ENCODE measurements around the gene ZFAND5. TPM values are rescaled to one million over a fixed set of nuclear protein-coding genes. Genes with fewer than 3 reads are reported as not detected.
A peak's percentile ranks its signal among the peaks of the same experiment; 100 is the strongest.

Gene ZFAND5
- total and polyA plus RNA-seq, 2 experiments from 2014 or later, result 138 to 216 TPM

DNA sequence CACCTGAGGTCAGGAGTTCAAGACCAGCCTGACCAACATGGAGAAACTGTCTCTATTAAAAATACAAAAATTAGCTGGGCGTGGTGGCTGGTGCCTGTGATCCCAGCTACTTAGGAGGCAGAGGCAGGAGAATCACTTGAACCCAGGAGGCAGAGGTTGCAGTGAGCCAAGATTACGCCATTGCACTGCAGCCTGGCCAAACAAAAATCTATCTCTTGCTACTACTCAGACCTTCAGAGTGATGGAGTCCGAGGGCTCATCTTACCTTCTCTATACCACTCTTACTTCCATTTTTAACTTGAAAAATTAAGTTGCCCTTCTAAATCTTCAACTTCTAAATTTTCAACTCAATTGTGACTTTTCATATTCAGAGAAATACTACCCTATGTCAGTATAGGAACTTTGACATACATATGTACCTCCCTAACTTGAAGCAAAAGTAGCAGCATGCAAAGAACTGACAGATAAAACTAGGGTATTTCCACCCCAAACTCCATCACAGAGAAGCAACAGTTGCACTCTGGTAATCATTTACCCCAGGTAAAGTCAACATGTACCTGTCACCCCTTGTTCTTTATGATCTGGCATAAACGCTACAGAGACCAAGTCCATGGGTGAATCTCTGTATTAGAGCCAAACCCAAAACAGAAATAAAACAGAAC is 11.4 kb downstream of the ZFAND5 start:
- peaks cover 38% of the 10 kb centered on the region for H3K36me3 ChIP-seq (ENCODE audit: insufficient read depth)
- H3F3A ChIP-seq (replicated peaks; ENCODE audit: low read depth), result peaks cover 24% of the 10 kb centered on the region; the same call in 1 of the 2 replicates
- no peaks in the 10 kb centered on the region for H3K27me3 ChIP-seq (ENCODE audit: insufficient read depth)
- no peak overlapping the region for H3K4me2 ChIP-seq
- Mint-ChIP-seq H3K36me3 (ENCODE audit: low read depth) (peaks cover 51% of the 10 kb centered on the region), H3K27ac (no peak overlapping the region), H3K4me1 (no peaks in the 10 kb centered on the region; the same call in 2 of the 3 replicates), H3K4me3 (no peak overlapping the region), H3K27me3 (ENCODE audit: insufficient read depth, low read depth, poor library complexity) (peaks cover 4% of the 10 kb centered on the region), H3K9me3 (no peaks in the 10 kb centered on the region; the same call in 2 of the 3 replicates)
- TF ChIP-seq STAT1 (IDR thresholded peaks at IDR 0.05; ENCODE audit: unreplicated experiment) (no peak), JUNB (IDR thresholded peaks at IDR 0.05; ENCODE audit: unreplicated experiment) (no peak), POLR2AphosphoS5 (IDR thresholded peaks at IDR 0.05; ENCODE audit: low read depth) (no peak), ZNF331 (CRISPR knock-in tag; IDR thresholded peaks at IDR 0.05; ENCODE audit: low read depth) (no peak), CREB1 (CRISPR knock-in tag; IDR thresholded peaks at IDR 0.05; ENCODE audit: low read depth) (no peak), EZH2phosphoT487 (IDR thresholded peaks at IDR 0.05; ENCODE audit: unreplicated experiment) (no peak), EZH2 (IDR thresholded peaks at IDR 0.05; ENCODE audit: low read depth, unreplicated experiment) (no peak)
- TF ChIP-seq, protein P1, sequence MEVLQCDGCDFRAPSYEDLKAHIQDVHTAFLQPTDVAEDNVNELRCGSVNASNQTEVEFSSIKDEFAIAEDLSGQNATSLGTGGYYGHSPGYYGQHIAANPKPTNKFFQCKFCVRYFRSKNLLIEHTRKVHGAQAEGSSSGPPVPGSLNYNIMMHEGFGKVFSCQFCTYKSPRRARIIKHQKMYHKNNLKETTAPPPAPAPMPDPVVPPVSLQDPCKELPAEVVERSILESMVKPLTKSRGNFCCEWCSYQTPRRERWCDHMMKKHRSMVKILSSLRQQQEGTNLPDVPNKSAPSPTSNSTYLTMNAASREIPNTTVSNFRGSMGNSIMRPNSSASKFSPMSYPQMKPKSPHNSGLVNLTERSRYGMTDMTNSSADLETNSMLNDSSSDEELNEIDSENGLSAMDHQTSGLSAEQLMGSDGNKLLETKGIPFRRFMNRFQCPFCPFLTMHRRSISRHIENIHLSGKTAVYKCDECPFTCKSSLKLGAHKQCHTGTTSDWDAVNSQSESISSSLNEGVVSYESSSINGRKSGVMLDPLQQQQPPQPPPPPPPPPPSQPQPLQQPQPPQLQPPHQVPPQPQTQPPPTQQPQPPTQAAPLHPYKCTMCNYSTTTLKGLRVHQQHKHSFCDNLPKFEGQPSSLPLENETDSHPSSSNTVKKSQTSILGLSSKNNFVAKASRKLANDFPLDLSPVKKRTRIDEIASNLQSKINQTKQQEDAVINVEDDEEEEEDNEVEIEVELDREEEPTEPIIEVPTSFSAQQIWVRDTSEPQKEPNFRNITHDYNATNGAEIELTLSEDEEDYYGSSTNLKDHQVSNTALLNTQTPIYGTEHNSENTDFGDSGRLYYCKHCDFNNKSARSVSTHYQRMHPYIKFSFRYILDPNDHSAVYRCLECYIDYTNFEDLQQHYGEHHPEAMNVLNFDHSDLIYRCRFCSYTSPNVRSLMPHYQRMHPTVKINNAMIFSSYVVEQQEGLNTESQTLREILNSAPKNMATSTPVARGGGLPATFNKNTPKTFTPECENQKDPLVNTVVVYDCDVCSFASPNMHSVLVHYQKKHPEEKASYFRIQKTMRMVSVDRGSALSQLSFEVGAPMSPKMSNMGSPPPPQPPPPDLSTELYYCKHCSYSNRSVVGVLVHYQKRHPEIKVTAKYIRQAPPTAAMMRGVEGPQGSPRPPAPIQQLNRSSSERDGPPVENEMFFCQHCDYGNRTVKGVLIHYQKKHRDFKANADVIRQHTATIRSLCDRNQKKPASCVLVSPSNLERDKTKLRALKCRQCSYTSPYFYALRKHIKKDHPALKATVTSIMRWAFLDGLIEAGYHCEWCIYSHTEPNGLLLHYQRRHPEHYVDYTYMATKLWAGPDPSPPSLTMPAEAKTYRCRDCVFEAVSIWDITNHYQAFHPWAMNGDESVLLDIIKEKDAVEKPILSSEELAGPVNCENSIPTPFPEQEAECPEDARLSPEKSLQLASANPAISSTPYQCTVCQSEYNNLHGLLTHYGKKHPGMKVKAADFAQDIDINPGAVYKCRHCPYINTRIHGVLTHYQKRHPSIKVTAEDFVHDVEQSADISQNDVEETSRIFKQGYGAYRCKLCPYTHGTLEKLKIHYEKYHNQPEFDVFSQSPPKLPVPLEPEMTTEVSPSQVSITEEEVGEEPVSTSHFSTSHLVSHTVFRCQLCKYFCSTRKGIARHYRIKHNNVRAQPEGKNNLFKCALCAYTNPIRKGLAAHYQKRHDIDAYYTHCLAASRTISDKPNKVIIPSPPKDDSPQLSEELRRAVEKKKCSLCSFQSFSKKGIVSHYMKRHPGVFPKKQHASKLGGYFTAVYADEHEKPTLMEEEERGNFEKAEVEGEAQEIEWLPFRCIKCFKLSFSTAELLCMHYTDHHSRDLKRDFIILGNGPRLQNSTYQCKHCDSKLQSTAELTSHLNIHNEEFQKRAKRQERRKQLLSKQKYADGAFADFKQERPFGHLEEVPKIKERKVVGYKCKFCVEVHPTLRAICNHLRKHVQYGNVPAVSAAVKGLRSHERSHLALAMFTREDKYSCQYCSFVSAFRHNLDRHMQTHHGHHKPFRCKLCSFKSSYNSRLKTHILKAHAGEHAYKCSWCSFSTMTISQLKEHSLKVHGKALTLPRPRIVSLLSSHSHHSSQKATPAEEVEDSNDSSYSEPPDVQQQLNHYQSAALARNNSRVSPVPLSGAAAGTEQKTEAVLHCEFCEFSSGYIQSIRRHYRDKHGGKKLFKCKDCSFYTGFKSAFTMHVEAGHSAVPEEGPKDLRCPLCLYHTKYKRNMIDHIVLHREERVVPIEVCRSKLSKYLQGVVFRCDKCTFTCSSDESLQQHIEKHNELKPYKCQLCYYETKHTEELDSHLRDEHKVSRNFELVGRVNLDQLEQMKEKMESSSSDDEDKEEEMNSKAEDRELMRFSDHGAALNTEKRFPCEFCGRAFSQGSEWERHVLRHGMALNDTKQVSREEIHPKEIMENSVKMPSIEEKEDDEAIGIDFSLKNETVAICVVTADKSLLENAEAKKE (CRISPR knock-in tag; IDR thresholded peaks at IDR 0.05), result no peak
- TF ChIP-seq, protein P2, sequence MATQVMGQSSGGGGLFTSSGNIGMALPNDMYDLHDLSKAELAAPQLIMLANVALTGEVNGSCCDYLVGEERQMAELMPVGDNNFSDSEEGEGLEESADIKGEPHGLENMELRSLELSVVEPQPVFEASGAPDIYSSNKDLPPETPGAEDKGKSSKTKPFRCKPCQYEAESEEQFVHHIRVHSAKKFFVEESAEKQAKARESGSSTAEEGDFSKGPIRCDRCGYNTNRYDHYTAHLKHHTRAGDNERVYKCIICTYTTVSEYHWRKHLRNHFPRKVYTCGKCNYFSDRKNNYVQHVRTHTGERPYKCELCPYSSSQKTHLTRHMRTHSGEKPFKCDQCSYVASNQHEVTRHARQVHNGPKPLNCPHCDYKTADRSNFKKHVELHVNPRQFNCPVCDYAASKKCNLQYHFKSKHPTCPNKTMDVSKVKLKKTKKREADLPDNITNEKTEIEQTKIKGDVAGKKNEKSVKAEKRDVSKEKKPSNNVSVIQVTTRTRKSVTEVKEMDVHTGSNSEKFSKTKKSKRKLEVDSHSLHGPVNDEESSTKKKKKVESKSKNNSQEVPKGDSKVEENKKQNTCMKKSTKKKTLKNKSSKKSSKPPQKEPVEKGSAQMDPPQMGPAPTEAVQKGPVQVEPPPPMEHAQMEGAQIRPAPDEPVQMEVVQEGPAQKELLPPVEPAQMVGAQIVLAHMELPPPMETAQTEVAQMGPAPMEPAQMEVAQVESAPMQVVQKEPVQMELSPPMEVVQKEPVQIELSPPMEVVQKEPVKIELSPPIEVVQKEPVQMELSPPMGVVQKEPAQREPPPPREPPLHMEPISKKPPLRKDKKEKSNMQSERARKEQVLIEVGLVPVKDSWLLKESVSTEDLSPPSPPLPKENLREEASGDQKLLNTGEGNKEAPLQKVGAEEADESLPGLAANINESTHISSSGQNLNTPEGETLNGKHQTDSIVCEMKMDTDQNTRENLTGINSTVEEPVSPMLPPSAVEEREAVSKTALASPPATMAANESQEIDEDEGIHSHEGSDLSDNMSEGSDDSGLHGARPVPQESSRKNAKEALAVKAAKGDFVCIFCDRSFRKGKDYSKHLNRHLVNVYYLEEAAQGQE (IDR thresholded peaks at IDR 0.05; ENCODE audit: unreplicated experiment), result no peak
- TF ChIP-seq, protein P3, sequence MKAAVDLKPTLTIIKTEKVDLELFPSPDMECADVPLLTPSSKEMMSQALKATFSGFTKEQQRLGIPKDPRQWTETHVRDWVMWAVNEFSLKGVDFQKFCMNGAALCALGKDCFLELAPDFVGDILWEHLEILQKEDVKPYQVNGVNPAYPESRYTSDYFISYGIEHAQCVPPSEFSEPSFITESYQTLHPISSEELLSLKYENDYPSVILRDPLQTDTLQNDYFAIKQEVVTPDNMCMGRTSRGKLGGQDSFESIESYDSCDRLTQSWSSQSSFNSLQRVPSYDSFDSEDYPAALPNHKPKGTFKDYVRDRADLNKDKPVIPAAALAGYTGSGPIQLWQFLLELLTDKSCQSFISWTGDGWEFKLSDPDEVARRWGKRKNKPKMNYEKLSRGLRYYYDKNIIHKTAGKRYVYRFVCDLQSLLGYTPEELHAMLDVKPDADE (IDR thresholded peaks at IDR 0.05), result no peak
- TF ChIP-seq, protein P4, sequence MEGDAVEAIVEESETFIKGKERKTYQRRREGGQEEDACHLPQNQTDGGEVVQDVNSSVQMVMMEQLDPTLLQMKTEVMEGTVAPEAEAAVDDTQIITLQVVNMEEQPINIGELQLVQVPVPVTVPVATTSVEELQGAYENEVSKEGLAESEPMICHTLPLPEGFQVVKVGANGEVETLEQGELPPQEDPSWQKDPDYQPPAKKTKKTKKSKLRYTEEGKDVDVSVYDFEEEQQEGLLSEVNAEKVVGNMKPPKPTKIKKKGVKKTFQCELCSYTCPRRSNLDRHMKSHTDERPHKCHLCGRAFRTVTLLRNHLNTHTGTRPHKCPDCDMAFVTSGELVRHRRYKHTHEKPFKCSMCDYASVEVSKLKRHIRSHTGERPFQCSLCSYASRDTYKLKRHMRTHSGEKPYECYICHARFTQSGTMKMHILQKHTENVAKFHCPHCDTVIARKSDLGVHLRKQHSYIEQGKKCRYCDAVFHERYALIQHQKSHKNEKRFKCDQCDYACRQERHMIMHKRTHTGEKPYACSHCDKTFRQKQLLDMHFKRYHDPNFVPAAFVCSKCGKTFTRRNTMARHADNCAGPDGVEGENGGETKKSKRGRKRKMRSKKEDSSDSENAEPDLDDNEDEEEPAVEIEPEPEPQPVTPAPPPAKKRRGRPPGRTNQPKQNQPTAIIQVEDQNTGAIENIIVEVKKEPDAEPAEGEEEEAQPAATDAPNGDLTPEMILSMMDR (conservative IDR thresholded peaks at IDR 0.05; ENCODE audit: low read depth in 2 of 2), result no peak
- H3K4me3 ChIP-seq, result no peak overlapping the region
- H3K27ac ChIP-seq (ENCODE audit: low read depth), result peak overlapping the region; percentile 70; the same call in 1 of the 2 replicates
- H2AFZ ChIP-seq, result no peak overlapping the region
- H3K4me1 ChIP-seq (ENCODE audit: insufficient read depth), result no peaks in the 10 kb centered on the region
- DNase-seq (ENCODE audit: low spot score), result no peak
- peaks cover 42% of the 10 kb centered on the region for H4K20me1 ChIP-seq (replicated peaks; ENCODE audit: insufficient read depth)
- peak; percentile 39 for ATAC-seq
- peaks cover 32% of the 10 kb centered on the region for H3K79me2 ChIP-seq (replicated peaks; ENCODE audit: insufficient read depth)
- H3K9me2 ChIP-seq (ENCODE audit: insufficient read depth), result no peaks in the 10 kb centered on the region
